Muscle of leg (tissue), 11 donors: ENCODE measurements around the gene DKK2. TPM values are rescaled to one million over a fixed set of nuclear protein-coding genes. Genes with fewer than 3 reads are reported as not detected.

ENCODE experiments used
- DNase-seq: peaks from one replicate; pipeline ENCODE4 v3.0.0; 2013
- H3K27ac ChIP-seq: one replicate; pipeline ENCODE4 v1.5.1; 2013; ENCODE audit warnings: mild to moderate bottlenecking, low read length, control low read depth
- H3K27me3 ChIP-seq: one replicate; pipeline ENCODE4 v1.6.1; 2013; ENCODE audit warnings: low read length; ENCODE audit not compliant: control insufficient read depth, insufficient read depth
- H3K36me3 ChIP-seq: one replicate; pipeline ENCODE4 v1.6.1; 2013; ENCODE audit warnings: low read length; ENCODE audit not compliant: control insufficient read depth, insufficient read depth
- H3K4me1 ChIP-seq: one replicate; pipeline ENCODE4 v1.6.1; 2013; ENCODE audit warnings: low read length; ENCODE audit not compliant: control insufficient read depth, insufficient read depth
- H3K4me3 ChIP-seq: one replicate; pipeline ENCODE4 v1.5.1; 2013; ENCODE audit warnings: low read length, control low read depth
- H3K9me3 ChIP-seq: replicated peaks from 2 replicates; pipeline ENCODE4 v1.6.1; 2013; ENCODE audit warnings: low read depth, low read length; ENCODE audit not compliant: control insufficient read depth
- whole genome bisulfite sequencing: methylation state at CpG from one replicate; pipeline ENCODE4 v1.1.5; 2013; ENCODE audit warnings: missing lambda C conversion rate; ENCODE audit not compliant: insufficient coverage; 5-methylcytosine and 5-hydroxymethylcytosine counted together
- polyA plus RNA-seq, 8 donors: library from polyadenylated mRNA; unstranded; fragments of 120-200 nt; gene quantifications; one replicate each; pipeline versions ENCODE4 v1.2.1 to v1.2.3, GENCODE V29; 2013; ENCODE audit warnings: inconsistent platforms in 1 of 8, low replicate concordance in 1 of 8; ENCODE audit not compliant: insufficient read length in 8 of 8, insufficient read depth in 1 of 8
- total RNA-seq: library from RNA; stranded (reverse); fragments of 120-200 nt; gene quantifications from one replicate; pipeline ENCODE4 v1.2.4, GENCODE V29; 2013

Gene DKK2
- total and polyA plus RNA-seq, 9 donors: 12.1 to 48.5 (median 30.6) TPM

DNA sequence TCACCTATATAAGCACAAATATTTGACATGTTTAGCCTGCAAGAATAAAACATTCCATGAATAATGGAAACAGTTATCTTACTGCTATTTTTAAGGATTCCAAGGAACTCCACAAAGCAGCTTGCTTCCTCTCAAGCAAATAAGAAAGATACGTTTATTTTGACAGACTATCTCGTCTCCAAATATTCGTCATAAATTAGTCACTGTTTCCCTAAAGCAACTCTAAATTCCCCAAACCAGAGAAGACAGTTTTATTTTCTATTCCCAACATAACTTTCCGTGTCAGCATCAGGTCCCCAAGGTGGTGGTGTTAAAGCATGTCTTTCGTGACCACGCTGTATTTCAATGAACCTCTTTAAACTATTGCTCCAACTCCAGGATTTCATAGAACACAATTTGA, 24.3 kb upstream of the DKK2 start:
- DNase-seq: no peak
- Histone ChIP-seq H3K27me3 (no peaks in the 10 kb centered on the region), H3K9me3 (no peaks in the 10 kb centered on the region), H3K27ac (no peak overlapping the region), H3K36me3 (no peaks in the 10 kb centered on the region), H3K4me3 (no peak overlapping the region), H3K4me1 (no peaks in the 10 kb centered on the region)
- 63% methylated on average over 3 of the region's 6 CpGs for WGBS

GRCh38 chr4:107058828-107059227, 22.7 kb upstream of the DKK2 start:
- WGBS: no CpG with 5 or more reads among the region's 1 CpG
- no peaks in the 10 kb centered on the region for H3K9me3 ChIP-seq

DNA sequence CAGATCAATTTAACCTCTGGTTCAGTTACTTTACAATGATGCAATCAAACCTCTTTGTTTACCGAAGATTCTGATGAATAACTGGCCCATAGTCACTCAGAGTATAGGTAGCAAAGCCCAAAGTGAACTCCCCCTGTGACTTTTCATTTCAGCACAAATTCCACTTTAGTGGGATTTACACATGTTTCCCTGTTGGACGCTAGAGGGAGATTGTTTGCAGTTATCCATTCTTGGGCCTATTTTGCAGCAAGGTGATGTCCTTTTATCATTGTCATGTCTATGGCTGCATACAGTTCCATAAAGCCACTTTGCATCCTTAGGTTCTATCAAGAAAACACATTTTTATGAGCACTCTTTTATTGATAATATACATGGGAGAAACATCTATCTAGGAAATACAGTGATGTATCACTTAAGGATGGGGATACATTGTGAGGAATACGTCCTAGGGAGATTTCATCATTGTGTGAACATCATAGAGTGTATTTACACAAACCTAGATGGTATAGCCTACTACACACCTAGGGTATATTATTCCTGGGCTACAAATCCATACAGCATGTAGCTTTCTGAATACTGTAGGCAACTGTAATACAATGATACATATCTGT, 14.5 kb upstream of the DKK2 start:
- no peaks in the 10 kb centered on the region for H3K27me3 ChIP-seq
- no peaks in the 10 kb centered on the region for H3K36me3 ChIP-seq
- no CpG with 5 or more reads among the region's 3 CpGs for WGBS
- no peaks in the 10 kb centered on the region for H3K4me1 ChIP-seq
- H3K4me3 ChIP-seq: no peak overlapping the region
- no peak for DNase-seq
- H3K9me3 ChIP-seq: peaks cover 3% of the 10 kb centered on the region
- H3K27ac ChIP-seq: no peak overlapping the region

More at GRCh38 chr4:107058828-107059227, 22.7 kb upstream of the DKK2 start:
- Histone ChIP-seq H3K36me3 (no peaks in the 10 kb centered on the region), H3K4me3 (no peak overlapping the region), H3K27me3 (no peaks in the 10 kb centered on the region), H3K4me1 (no peaks in the 10 kb centered on the region), H3K27ac (no peak overlapping the region)
- DNase-seq: no peak

DNA sequence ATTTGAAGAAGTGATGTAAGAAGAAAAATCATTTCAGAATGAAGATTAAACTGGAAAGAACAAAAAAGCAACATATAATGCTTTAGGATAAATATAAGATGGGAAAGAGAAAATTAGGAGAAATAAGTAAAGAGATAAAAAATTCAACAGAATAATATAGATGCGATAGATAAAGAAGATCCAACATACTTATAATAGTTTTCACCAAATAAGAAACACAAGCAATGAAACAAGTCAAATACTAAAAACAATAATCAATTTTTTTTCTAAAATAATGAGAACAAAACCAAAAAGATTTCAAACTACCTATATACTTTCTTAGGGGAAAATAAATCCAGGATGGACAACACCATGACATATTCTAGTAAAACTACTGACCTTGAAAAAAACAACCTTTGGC, 10.1 kb upstream of the DKK2 start:
- H3K27ac ChIP-seq: no peak overlapping the region
- no CpG with 5 or more reads among the region's 1 CpG for WGBS
- H3K36me3 ChIP-seq: no peaks in the 10 kb centered on the region
- H3K4me3 ChIP-seq: no peak overlapping the region
- H3K27me3 ChIP-seq: no peaks in the 10 kb centered on the region
- no peaks in the 10 kb centered on the region for H3K4me1 ChIP-seq
- peaks cover 6% of the 10 kb centered on the region for H3K9me3 ChIP-seq
- no peak for DNase-seq

GRCh38 chr4:107044170-107044569, 8.1 kb upstream of the DKK2 start:
- no CpG with 5 or more reads among the region's 1 CpG for WGBS
- Histone ChIP-seq H3K9me3 (peaks cover 6% of the 10 kb centered on the region), H3K4me3 (no peak overlapping the region), H3K36me3 (no peaks in the 10 kb centered on the region), H3K4me1 (no peaks in the 10 kb centered on the region), H3K27me3 (no peaks in the 10 kb centered on the region), H3K27ac (no peak overlapping the region)
- no peak for DNase-seq

DNA sequence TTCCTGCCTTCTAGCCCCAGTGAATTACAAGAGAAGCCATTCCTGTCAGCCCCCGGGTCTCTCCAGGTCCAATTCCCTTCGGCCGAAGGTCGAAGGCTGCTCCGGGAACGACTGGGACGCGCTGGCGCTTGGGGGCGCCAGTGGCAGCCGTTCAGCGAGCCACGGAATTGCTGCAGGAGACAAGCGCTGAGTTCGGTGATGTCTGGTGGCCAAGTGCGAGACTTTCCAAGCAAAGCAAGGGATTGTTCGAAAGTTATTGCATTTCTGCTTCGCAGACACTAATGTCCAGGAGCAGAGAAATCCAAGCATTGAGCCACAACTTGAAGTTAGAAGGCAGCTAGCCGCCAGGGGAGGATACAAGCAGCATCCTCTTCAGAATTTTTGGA, 1.1 kb upstream of the DKK2 start:
- Histone ChIP-seq H3K36me3 (no peaks in the 10 kb centered on the region), H3K27ac (peak overlapping the region; percentile 76), H3K9me3 (no peaks in the 10 kb centered on the region), H3K4me1 (peaks cover 20% of the 10 kb centered on the region), H3K4me3 (peak overlapping the region; percentile 58), H3K27me3 (peaks cover 32% of the 10 kb centered on the region)
- 1% methylated on average over 19 of the region's 19 CpGs for WGBS
- DNase-seq: peak; percentile 91

DNA sequence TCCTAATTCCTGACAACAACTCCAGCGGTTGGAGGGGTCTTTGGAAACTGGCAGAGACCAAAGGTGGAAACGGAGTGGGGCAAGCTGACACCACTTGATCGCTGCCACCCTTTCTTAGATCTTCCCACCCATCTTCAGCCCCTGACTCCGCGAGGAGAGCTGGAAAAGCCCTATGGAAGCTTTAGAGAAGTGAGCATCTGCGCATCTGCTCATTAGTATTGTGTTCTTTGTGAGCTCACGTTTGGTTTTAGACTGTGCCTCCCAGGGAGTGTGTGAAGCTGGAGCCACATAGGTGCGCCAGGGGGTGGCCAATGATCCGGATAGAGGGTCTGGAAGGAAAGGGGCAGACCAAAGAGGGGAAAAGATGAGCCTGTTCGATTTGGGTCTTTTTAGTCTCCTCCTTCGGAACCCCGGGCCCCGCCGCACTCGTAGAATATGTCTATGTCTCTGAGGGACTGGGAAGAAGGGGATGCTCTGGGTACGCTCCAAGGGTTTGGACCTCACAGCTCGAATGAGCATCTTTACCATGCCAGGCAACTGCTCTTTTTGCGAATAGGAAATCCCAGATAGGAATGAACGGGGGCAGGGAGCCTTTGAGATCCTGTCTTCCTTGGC, 578 bp upstream of the DKK2 start:
- Histone ChIP-seq H3K9me3 (no peaks in the 10 kb centered on the region), H3K4me1 (peaks cover 20% of the 10 kb centered on the region), H3K36me3 (no peaks in the 10 kb centered on the region), H3K27me3 (peaks cover 32% of the 10 kb centered on the region), H3K27ac (peak overlapping the region; percentile 76), H3K4me3 (peak overlapping the region; percentile 58)
- 4% methylated on average over 9 of the region's 19 CpGs for WGBS
- DNase-seq: no peak

DNA sequence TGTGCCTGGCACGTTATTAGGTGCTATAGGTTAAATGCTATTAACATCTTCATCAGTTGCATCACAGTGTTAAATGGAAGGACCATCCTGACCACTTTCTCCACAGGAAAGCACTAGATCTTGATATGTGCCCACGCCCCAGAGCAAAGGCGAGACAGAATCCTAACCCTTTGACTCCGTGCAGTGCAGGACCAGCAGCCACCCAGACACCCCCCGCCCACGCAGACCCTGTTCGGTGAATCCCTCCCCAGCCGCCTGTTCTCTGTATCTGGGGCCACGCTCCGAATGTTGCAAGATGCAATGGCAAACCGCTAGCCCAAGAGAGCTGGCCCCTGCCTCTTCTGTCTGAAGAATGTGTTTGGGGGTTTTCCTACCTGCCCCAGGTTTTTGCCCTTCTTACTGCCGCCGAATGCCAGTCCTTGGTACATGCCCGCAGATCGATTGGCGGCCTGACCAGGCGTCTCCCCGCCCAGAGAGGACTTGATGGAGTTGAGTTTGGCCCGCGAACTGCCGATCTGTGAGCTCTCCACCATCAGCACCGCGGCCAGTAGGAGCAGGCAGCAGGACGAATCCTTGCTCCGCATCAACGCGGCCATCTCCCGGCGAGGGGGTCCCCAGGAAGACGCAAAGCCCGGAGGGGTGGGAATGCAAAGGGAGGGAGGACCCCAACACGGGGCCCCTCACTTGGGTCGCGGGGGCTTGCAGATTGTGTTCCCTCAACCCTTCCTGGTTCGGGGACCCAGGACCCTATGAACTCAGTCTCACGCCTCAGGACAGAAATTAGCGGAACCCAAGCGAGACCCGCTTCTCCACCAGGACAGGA, 906 bp downstream of the DKK2 start:
- H3K4me3 ChIP-seq: peak overlapping the region; percentile 58
- 2% methylated on average over 35 of the region's 39 CpGs for WGBS
- H3K9me3 ChIP-seq: no peaks in the 10 kb centered on the region
- peaks cover 20% of the 10 kb centered on the region for H3K4me1 ChIP-seq
- DNase-seq: peak; percentile 73
- H3K27ac ChIP-seq: peak overlapping the region; percentile 77
- peaks cover 32% of the 10 kb centered on the region for H3K27me3 ChIP-seq
- no peaks in the 10 kb centered on the region for H3K36me3 ChIP-seq

DNA sequence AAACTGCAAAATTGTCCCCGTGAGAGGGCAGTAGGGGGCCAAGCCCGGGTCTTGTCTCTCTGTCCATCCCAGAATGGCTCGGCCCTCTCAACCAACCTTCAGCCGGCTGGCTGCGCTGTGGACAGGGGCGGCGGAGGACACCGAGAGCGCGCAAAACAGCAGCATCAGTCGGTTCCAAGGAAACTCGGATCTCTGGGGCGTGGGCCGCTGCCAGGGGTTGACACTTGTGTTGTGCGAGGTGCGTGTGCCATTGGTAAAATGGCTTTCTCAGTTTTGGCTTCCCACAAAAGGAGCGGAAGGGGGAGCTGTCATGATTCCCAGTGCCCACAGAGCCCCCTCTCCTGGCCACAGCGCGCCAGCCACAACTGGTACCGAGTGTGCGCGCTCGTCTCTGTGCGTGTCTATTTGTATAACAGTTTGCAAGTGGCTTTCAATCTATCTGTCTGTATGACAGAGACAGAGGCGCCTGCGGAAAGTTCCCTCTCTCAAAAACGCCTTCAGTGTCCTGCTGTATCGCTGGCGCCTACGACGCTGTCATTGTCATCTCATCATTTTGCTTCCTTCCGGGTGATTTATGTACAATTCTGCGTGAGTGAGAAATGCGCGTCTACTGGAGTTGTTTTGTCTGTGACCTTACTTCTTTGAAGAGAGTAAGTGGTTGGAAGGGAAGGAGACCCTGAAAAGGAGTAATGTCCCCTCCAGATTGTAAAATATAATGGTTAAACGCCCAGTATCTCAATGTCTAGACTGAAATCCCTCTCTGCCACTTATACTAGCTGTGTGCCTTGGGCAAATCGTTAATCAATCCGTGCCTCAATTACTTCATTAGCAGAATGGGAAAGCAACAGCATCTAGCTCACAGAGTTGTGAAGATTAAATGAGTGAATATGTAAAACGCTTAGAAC, 1.8 kb downstream of the DKK2 start:
- Histone ChIP-seq H3K36me3 (no peaks in the 10 kb centered on the region), H3K4me1 (peaks cover 20% of the 10 kb centered on the region), H3K9me3 (no peaks in the 10 kb centered on the region), H3K27ac (peak overlapping the region; percentile 77), H3K4me3 (peak overlapping the region; percentile 58), H3K27me3 (peaks cover 32% of the 10 kb centered on the region)
- DNase-seq: peak; percentile 86
- under 1% methylated on average over 12 of the region's 39 CpGs for WGBS
